HG02840 (cell line): ENCODE measurements around the gene C2orf81.

Experiments used
- ATAC-seq: cut with Tn5 transposase; IDR thresholded peaks from one replicate; pipeline ENCODE4 v1.9.1; 2021; ENCODE audit warnings: mild to moderate bottlenecking, moderate library complexity, moderate number of reproducible peaks; ENCODE audit not compliant: unreplicated experiment, low FRiP score

The C2orf81 gene

DNA sequence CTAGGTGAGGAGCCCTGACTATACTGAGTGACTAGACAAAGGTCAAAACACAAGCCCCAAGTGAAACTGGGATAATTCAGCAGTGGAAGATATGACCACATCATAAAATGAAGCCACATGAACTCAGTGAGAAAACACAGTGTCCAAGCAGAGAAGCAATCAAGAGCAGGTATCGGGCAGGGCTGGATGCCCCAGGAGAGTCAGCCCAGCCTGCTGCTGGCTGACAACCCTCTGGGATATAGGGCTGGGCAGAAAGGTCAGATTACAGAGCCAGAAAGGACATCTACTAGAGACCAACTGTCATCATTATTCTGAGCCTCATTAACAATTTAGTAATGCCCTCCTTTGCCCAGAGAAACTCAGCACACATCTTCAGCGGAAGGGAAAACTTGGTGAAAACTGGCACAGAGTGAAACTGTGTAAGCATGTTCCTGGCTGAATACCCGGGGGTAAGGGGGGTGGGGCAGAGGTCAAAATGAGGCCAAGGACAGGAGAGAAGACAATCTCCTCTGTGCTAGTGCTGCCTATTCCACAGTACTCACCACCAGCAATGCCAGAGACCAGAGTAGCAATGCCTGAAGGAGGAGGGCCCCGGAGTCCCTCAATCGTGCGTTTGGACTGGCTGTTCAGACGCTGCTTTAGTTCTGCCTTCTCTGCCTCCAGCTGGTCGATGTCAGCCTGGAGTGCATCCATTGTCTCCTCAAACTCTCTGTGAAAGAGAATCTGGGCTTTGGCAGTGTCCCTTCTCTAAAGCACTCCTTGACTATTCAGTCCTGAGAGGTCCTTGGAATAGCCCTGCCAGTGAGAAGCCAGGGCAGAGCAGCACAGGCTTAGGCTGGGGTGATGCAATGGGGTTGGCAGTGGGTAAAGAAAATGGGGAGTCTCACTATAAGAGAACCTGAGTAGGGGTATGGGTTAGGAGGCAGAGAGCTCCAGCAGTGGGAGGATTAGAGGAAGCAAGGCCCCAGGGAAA lies 56.6 kb downstream of the C2orf81 start:
- no peak for ATAC-seq
